HL-60 (cell line): ENCODE measurements around the gene CPD.

ENCODE experiments used
- DNase-seq, 2 experiments: peaks; one replicate each; pipeline ENCODE4 v3.0.0-alpha.2; 2010 to 2020; ENCODE audit warnings: low read depth in 1 of 2, low spot score in 1 of 2
- H3K27ac ChIP-seq: fragments of 250-450 bp; sonication (Bioruptor Pico); replicated peaks from 2 replicates; pipeline ENCODE4 v1.5.1; 2020; ENCODE audit warnings: mild to moderate bottlenecking, moderate library complexity
- H3K27me3 ChIP-seq: fragments of 250-450 bp; sonication (Bioruptor Pico); 2 replicates; pipeline ENCODE4 v1.5.1; 2021; ENCODE audit warnings: mild to moderate bottlenecking, moderate library complexity; ENCODE audit not compliant: insufficient read depth, poor library complexity, severe bottlenecking
- H3K4me3 ChIP-seq: replicated peaks from 2 replicates; pipeline ENCODE4 v1.5.1; 2011; ENCODE audit warnings: mild to moderate bottlenecking, control low read depth, low read length; ENCODE audit not compliant: insufficient read depth
- GABPA ChIP-seq: IDR thresholded peaks from 2 replicates; pipeline ENCODE4 v1.6.1; 2012; ENCODE audit warnings: low read depth
- POLR2AphosphoS5 ChIP-seq: IDR thresholded peaks from 2 replicates; pipeline ENCODE4 v1.6.1; 2012; ENCODE audit warnings: low read depth
- SPI1 ChIP-seq: IDR thresholded peaks from 2 replicates; pipeline ENCODE4 v1.6.1; 2012; ENCODE audit warnings: low read depth, mild to moderate bottlenecking, borderline replicate concordance
- TF ChIP-seq, protein P1 (sequence below): IDR thresholded peaks from 2 replicates; pipeline ENCODE4 v1.6.1; 2012; ENCODE audit warnings: low read depth; ENCODE audit not compliant: insufficient replicate concordance
- TF ChIP-seq, protein P2 (sequence below): IDR thresholded peaks from one replicate; pipeline ENCODE4 v1.5.1; 2011; ENCODE audit warnings: low read length, control low read depth, inconsistent platforms; ENCODE audit not compliant: insufficient read depth

The CPD gene

DNA sequence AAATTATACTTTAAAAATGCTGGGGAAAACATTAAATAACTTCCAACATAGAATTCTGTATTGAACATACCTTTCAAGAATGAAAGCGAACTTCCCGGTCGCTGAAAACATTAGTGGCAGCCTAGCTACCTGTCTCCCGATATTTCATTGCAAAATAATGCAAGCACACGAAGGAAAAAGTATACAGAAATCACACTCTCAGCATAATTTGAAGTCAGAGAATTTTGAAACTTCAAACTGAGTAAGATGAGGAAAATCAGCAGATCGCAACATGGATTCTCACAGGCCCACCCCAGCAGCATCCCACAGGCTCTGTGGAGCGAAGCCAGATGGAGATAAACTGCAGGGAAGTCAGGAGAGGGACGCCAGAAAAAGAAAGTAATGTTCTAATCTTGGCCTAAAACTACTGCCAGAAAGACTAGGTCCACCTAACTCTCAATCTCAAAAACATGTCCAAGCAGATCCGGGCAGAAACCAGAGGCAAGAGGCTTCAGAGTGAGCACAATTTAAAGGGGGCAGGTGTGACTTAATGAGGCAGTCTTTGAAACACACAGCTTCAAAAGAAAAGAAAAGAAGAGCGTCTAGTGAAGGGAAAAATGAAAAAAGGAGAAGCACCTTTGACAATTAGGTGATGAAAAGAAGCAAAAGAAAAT lies 93.6 kb downstream of the CPD start:
- no peak for DNase-seq
- Histone ChIP-seq H3K27ac (no peak overlapping the region), H3K4me3 (no peak overlapping the region), H3K27me3 (no peaks in the 10 kb centered on the region)
- TF ChIP-seq GABPA (no peak), POLR2AphosphoS5 (no peak), SPI1 (no peak)
- TF ChIP-seq, protein P1, sequence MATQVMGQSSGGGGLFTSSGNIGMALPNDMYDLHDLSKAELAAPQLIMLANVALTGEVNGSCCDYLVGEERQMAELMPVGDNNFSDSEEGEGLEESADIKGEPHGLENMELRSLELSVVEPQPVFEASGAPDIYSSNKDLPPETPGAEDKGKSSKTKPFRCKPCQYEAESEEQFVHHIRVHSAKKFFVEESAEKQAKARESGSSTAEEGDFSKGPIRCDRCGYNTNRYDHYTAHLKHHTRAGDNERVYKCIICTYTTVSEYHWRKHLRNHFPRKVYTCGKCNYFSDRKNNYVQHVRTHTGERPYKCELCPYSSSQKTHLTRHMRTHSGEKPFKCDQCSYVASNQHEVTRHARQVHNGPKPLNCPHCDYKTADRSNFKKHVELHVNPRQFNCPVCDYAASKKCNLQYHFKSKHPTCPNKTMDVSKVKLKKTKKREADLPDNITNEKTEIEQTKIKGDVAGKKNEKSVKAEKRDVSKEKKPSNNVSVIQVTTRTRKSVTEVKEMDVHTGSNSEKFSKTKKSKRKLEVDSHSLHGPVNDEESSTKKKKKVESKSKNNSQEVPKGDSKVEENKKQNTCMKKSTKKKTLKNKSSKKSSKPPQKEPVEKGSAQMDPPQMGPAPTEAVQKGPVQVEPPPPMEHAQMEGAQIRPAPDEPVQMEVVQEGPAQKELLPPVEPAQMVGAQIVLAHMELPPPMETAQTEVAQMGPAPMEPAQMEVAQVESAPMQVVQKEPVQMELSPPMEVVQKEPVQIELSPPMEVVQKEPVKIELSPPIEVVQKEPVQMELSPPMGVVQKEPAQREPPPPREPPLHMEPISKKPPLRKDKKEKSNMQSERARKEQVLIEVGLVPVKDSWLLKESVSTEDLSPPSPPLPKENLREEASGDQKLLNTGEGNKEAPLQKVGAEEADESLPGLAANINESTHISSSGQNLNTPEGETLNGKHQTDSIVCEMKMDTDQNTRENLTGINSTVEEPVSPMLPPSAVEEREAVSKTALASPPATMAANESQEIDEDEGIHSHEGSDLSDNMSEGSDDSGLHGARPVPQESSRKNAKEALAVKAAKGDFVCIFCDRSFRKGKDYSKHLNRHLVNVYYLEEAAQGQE: no peak
- TF ChIP-seq, protein P2, sequence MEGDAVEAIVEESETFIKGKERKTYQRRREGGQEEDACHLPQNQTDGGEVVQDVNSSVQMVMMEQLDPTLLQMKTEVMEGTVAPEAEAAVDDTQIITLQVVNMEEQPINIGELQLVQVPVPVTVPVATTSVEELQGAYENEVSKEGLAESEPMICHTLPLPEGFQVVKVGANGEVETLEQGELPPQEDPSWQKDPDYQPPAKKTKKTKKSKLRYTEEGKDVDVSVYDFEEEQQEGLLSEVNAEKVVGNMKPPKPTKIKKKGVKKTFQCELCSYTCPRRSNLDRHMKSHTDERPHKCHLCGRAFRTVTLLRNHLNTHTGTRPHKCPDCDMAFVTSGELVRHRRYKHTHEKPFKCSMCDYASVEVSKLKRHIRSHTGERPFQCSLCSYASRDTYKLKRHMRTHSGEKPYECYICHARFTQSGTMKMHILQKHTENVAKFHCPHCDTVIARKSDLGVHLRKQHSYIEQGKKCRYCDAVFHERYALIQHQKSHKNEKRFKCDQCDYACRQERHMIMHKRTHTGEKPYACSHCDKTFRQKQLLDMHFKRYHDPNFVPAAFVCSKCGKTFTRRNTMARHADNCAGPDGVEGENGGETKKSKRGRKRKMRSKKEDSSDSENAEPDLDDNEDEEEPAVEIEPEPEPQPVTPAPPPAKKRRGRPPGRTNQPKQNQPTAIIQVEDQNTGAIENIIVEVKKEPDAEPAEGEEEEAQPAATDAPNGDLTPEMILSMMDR: no peak

DNA sequence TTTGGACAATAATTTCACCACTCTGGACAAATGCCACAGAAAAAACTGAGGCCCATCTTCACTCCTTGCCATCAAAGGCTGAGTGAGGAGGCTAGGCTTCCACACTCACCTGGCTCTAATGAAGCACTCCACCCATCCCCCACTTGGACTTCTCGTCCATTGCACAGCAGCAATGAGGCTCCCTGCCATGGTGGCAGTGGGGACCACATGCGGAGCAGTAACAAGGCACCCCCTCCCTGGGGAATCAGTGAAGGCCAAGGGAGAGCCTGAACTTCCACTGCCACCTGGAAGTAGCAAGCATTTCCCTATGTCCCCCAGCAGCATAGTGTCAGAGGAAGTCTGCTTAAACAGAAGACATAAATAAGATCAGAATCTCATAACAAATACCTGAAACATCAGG lies 96.5 kb downstream of the CPD start:
- H3K27me3 ChIP-seq: no peaks in the 10 kb centered on the region
- TF ChIP-seq, protein P2: no peak
- no peak for DNase-seq

GRCh38 chr17:30476726-30477082 lies 98.0 kb downstream of the CPD start:
- Histone ChIP-seq H3K27me3 (no peaks in the 10 kb centered on the region), H3K27ac (peak overlapping the region; percentile 90), H3K4me3 (peak overlapping the region; percentile 9)
- no peak for TF ChIP-seq SPI1
- TF ChIP-seq, protein P2: no peak
- no peak for TF ChIP-seq POLR2AphosphoS5
- TF ChIP-seq, protein P1: no peak
- TF ChIP-seq GABPA: no peak
- no peak for DNase-seq

More for the DNA sequence above, 96.5 kb downstream of the CPD start:
- Histone ChIP-seq H3K4me3 (no peak overlapping the region), H3K27ac (no peak overlapping the region)

DNA sequence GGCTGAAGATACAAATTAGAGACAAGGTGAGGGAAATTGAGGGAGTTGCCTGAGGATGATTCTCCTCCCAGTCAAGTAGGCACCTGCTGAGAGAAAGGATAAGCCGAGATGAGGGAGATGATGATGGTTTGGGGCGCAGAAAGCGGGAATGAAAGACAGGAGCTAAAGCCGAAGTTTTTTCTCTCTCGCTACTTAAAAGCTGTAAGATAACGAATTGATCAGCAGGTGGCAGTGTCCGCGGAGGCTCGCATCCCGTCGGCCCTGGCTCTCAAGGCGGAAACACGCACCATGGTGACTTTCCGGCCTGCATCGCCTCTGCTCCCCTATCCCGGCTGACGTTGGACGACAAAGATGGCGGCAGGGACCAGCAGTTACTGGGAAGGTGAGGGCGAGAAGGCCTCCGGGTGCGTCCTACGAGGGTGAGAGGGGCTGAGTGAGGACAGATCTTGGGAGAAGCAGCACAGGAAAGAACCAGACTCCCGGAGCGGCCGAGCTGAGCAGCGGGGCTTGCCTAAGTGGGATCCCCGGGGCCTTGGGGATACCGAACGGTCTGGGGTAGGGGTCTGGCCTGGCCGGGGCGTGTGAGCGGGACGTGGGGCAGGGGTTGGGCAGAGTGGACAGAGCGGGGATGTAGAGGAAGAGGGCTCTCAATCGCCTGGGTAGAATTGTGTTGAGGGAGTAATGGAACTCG lies 98.5 kb downstream of the CPD start, which contains the start of gene GOSR1:
Gene GOSR1 (plus strand): TSS at position 326 of the 691 bp plus-strand sequence. CDS start 26 bp downstream, at position 352.
- no peaks in the 10 kb centered on the region for H3K27me3 ChIP-seq
- H3K27ac ChIP-seq: peak within 1 kb of the TSS; percentile 90
- TF ChIP-seq SPI1: no peak
- peak; percentile 97 for TF ChIP-seq POLR2AphosphoS5
- TF ChIP-seq, protein P1: peak; percentile 9
- TF ChIP-seq, protein P2: peak; percentile 55
- TF ChIP-seq GABPA: peak; percentile 90
- DNase-seq: peak; percentile 86 to 95
- peak within 1 kb of the TSS; percentile 89 for H3K4me3 ChIP-seq
